HepG2 (cell line): ENCODE results near the gene PFAS. TPM values are rescaled to one million over a fixed set of nuclear protein-coding genes. Genes with fewer than 3 reads are reported as not detected.

ENCODE experiments used
- ARID5B ChIP-seq: IDR thresholded peaks from 2 replicates; pipeline ENCODE4 v1.4.0; 2020; ENCODE audit warnings: mild to moderate bottlenecking, missing genetic modification reagents
- KLF6 ChIP-seq: IDR thresholded peaks from 2 replicates; pipeline ENCODE4 v1.8.0; 2016; ENCODE audit warnings: missing biosample characterization, missing genetic modification reagents
- MBNL3 ChIP-seq: fragments of 250-450 bp; sonication (Bioruptor Pico); conservative IDR thresholded peaks from 2 replicates; pipeline ENCODE4 v1.8.0; 2022; ENCODE audit warnings: mild to moderate bottlenecking, inconsistent platforms
- MEF2D ChIP-seq: sonication (generic); formaldehyde crosslinking; IDR thresholded peaks from 2 replicates; pipeline ENCODE4 v1.5.1; 2020; ENCODE audit warnings: mild to moderate bottlenecking, missing genetic modification reagents
- MEIS2 ChIP-seq: sonication (generic); formaldehyde crosslinking; IDR thresholded peaks from 2 replicates; pipeline ENCODE4 v1.9.0; 2021; ENCODE audit warnings: mild to moderate bottlenecking, missing genetic modification reagents
- RELA ChIP-seq: sonication (generic); formaldehyde crosslinking; IDR thresholded peaks from 2 replicates; pipeline ENCODE4 v1.4.0; 2020; ENCODE audit warnings: missing genetic modification reagents
- SATB2 ChIP-seq: sonication (generic); formaldehyde crosslinking; IDR thresholded peaks from 2 replicates; pipeline ENCODE4 v1.5.0; 2020; ENCODE audit warnings: missing genetic modification reagents
- SNAI1 ChIP-seq: sonication (generic); formaldehyde crosslinking; IDR thresholded peaks from 2 replicates; pipeline ENCODE4 v1.5.0; 2020; ENCODE audit warnings: mild to moderate bottlenecking, missing genetic modification reagents, borderline replicate concordance
- ZBTB46 ChIP-seq: sonication (generic); formaldehyde crosslinking; IDR thresholded peaks from 2 replicates; pipeline ENCODE4 v1.4.0; 2020; ENCODE audit warnings: mild to moderate bottlenecking, missing genetic modification reagents, borderline replicate concordance
- ZFP36L2 ChIP-seq: sonication (generic); formaldehyde crosslinking; IDR thresholded peaks from 2 replicates; pipeline ENCODE4 v1.4.0; 2020; ENCODE audit warnings: missing genetic modification reagents
- ZFP90 ChIP-seq: sonication (generic); formaldehyde crosslinking; IDR thresholded peaks from 2 replicates; pipeline ENCODE4 v1.8.0; 2022; ENCODE audit warnings: missing genetic modification reagents, mild to moderate bottlenecking, inconsistent platforms, borderline replicate concordance
- ZNF180 ChIP-seq: sonication (generic); formaldehyde crosslinking; IDR thresholded peaks from 2 replicates; pipeline ENCODE4 v1.4.0; 2020; ENCODE audit warnings: low read depth, missing genetic modification reagents, borderline replicate concordance
- ZNF234 ChIP-seq: sonication (generic); formaldehyde crosslinking; conservative IDR thresholded peaks from 2 replicates; pipeline ENCODE4 v1.5.1; 2020; ENCODE audit warnings: mild to moderate bottlenecking, missing genetic modification reagents
- ZNF724P ChIP-seq: sonication (generic); formaldehyde crosslinking; IDR thresholded peaks from 2 replicates; pipeline ENCODE4 v1.8.0; 2022; ENCODE audit warnings: missing genetic modification reagents, borderline replicate concordance
- ZNF788 ChIP-seq: sonication (generic); formaldehyde crosslinking; IDR thresholded peaks from 2 replicates; pipeline ENCODE4 v1.5.0; 2020; ENCODE audit warnings: mild to moderate bottlenecking, missing genetic modification reagents, borderline replicate concordance
- polyA plus RNA-seq, 8 experiments: library from polyadenylated mRNA; depleted of rRNA in 3 of 8; stranded (reverse) in 7 of 8; unstranded in 1 of 8; fragments of >200 nt; fragmentation: Illumina TruSeq in 4 of 8; extraction: Trizol in 4 of 8; gene quantifications; 2 replicates each; pipeline versions ENCODE4 v1.2.1 to v1.2.3, GENCODE V29; 2011 to 2016; ENCODE audit warnings: low read depth in 4 of 8, missing spikeins in 1 of 8, mixed read lengths in 1 of 8; ENCODE audit not compliant: insufficient read depth in 1 of 8
- total RNA-seq, 5 experiments: library from RNA; depleted of rRNA; stranded (reverse); fragments of >200 nt; fragmentation: Illumina TruSeq; extraction: Trizol; gene quantifications; 2 replicates each; pipeline ENCODE4 v1.2.3, GENCODE V29; 2016; ENCODE audit warnings: low read depth in 1 of 5
- TF ChIP-seq, protein P1 (sequence below): sonication (generic); formaldehyde crosslinking; conservative IDR thresholded peaks from 2 replicates; pipeline ENCODE4 v1.4.0; 2020; ENCODE audit warnings: missing genetic modification reagents
- TF ChIP-seq, protein P2 (sequence below): sonication (generic); formaldehyde crosslinking; IDR thresholded peaks from 2 replicates; pipeline ENCODE4 v1.4.0; 2020; ENCODE audit warnings: missing genetic modification reagents
- TF ChIP-seq, protein P3 (sequence below): IDR thresholded peaks from 2 replicates; pipeline ENCODE4 v1.6.1; 2016
- TF ChIP-seq, protein P4 (sequence below): sonication (generic); formaldehyde crosslinking; IDR thresholded peaks from 2 replicates; pipeline ENCODE4 v1.5.0; 2020; ENCODE audit warnings: missing genetic modification reagents

The PFAS gene
- total and polyA plus RNA-seq, 2 of the 13 experiments (the other 11 are each of a cell fraction or from before 2014, with no cell fraction given): 49.4 to 58.2 TPM

GRCh38 chr17:8248751-8249607 lies at the start of gene PFAS (continued):
- TF ChIP-seq ZNF234 (no peak), ZBTB46 (CRISPR knock-in tag) (no peak), SNAI1 (CRISPR knock-in tag) (no peak), ZNF180 (CRISPR knock-in tag) (no peak), ZFP90 (CRISPR knock-in tag) (no peak), MBNL3 (no peak), ZNF788 (CRISPR knock-in tag) (peak; percentile 66), ARID5B (CRISPR knock-in tag) (peak; percentile 65), ZNF724P (CRISPR knock-in tag) (no peak), SATB2 (CRISPR knock-in tag) (no peak), ZFP36L2 (CRISPR knock-in tag) (no peak), RELA (CRISPR knock-in tag) (no peak), MEF2D (CRISPR knock-in tag) (no peak), KLF6 (no peak), MEIS2 (CRISPR knock-in tag) (no peak; the same call in 1 of the 2 replicates)
- TF ChIP-seq, protein P1, sequence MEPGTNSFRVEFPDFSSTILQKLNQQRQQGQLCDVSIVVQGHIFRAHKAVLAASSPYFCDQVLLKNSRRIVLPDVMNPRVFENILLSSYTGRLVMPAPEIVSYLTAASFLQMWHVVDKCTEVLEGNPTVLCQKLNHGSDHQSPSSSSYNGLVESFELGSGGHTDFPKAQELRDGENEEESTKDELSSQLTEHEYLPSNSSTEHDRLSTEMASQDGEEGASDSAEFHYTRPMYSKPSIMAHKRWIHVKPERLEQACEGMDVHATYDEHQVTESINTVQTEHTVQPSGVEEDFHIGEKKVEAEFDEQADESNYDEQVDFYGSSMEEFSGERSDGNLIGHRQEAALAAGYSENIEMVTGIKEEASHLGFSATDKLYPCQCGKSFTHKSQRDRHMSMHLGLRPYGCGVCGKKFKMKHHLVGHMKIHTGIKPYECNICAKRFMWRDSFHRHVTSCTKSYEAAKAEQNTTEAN (CRISPR knock-in tag): no peak
- TF ChIP-seq, protein P2, sequence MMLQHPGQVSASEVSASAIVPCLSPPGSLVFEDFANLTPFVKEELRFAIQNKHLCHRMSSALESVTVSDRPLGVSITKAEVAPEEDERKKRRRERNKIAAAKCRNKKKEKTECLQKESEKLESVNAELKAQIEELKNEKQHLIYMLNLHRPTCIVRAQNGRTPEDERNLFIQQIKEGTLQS (CRISPR knock-in tag): 0 out of 2 replicates have a peak, but pooled peaks have one; percentile 37
- TF ChIP-seq, protein P3, sequence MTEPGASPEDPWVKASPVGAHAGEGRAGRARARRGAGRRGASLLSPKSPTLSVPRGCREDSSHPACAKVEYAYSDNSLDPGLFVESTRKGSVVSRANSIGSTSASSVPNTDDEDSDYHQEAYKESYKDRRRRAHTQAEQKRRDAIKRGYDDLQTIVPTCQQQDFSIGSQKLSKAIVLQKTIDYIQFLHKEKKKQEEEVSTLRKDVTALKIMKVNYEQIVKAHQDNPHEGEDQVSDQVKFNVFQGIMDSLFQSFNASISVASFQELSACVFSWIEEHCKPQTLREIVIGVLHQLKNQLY (CRISPR knock-in tag): no peak
- TF ChIP-seq, protein P4, sequence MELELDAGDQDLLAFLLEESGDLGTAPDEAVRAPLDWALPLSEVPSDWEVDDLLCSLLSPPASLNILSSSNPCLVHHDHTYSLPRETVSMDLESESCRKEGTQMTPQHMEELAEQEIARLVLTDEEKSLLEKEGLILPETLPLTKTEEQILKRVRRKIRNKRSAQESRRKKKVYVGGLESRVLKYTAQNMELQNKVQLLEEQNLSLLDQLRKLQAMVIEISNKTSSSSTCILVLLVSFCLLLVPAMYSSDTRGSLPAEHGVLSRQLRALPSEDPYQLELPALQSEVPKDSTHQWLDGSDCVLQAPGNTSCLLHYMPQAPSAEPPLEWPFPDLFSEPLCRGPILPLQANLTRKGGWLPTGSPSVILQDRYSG: no peak
